IMR-90 (cell line): ENCODE results near the gene SLC25A6. TPM values are rescaled to one million over a fixed set of nuclear protein-coding genes. Genes with fewer than 3 reads are reported as not detected.
A peak's percentile ranks its signal among the peaks of the same experiment; 100 is the strongest.

ENCODE experiments used
- ATAC-seq: fragments of 200-7000 bp; cut with Tn5 transposase; 2 replicates; pipeline ENCODE4 v1.9.1; 2020; ENCODE audit warnings: low read depth, mild to moderate bottlenecking, moderate library complexity
- BruUV-seq: library from RNA; stranded (reverse); fragments of 400-500 nt; replicated peaks from 2 replicates; lab custom pipeline; 2021; lab: Mats Ljungman, UMichigan
- CTCF ChIA-PET: fragments of 300-600 bp; formaldehyde crosslinking; extraction: SDS; loops from one replicate; lab custom pipeline; 2021; ENCODE audit warnings: antibody characterized with exemption; lab: Yijun Ruan, JAX
- POLR2A ChIA-PET: fragments of 300-600 bp; sonication (Branson Sonifier 250); formaldehyde crosslinking; loops from one replicate; lab custom pipeline; 2022; ENCODE audit warnings: antibody characterized with exemption; ENCODE audit not compliant: unreplicated experiment; lab: Charles Lee
- DNase-seq: peaks from one replicate; pipeline ENCODE4 v3.0.0; 2013
- H2AFZ ChIP-seq: replicated peaks from 2 replicates; pipeline ENCODE3; 2013; ENCODE audit warnings: low read length, mild to moderate bottlenecking; ENCODE audit not compliant: poor library complexity
- H2AK5ac ChIP-seq: 2 replicates; pipeline ENCODE4 v1.6.1; 2013; ENCODE audit warnings: low read depth, low read length, inconsistent platforms
- H2AK9ac ChIP-seq: replicated peaks from 2 replicates; pipeline ENCODE3; 2013; ENCODE audit warnings: mild to moderate bottlenecking, low read depth, low read length, moderate library complexity; ENCODE audit not compliant: poor library complexity
- H2BK120ac ChIP-seq: 2 replicates; pipeline ENCODE4 v1.6.1; 2013; ENCODE audit warnings: low read depth, low read length, inconsistent platforms
- H2BK15ac ChIP-seq: 3 replicates; pipeline ENCODE4 v1.6.1; 2013; ENCODE audit warnings: low read depth, low read length, inconsistent platforms
- H2BK20ac ChIP-seq: 2 replicates; pipeline ENCODE4 v1.6.1; 2013; ENCODE audit warnings: low read depth, mild to moderate bottlenecking, inconsistent platforms, low read length, moderate library complexity
- H2BK5ac ChIP-seq: 2 replicates; pipeline ENCODE4 v1.6.1; 2013; ENCODE audit warnings: mild to moderate bottlenecking, low read depth, low read length, inconsistent platforms; ENCODE audit not compliant: poor library complexity, severe bottlenecking
- H3K14ac ChIP-seq: replicated peaks from 2 replicates; pipeline ENCODE4 v1.6.1; 2013; ENCODE audit warnings: low read depth, low read length, inconsistent platforms
- H3K18ac ChIP-seq: 2 replicates; pipeline ENCODE4 v1.6.1; 2013; ENCODE audit warnings: low read depth, low read length, control low read depth
- H3K23ac ChIP-seq: 2 replicates; pipeline ENCODE4 v1.6.1; 2013; ENCODE audit warnings: low read depth, low read length, inconsistent platforms
- H3K27ac ChIP-seq: 2 replicates; pipeline ENCODE4 v1.5.1; 2013; ENCODE audit warnings: mild to moderate bottlenecking, control low read depth, low read length; ENCODE audit not compliant: insufficient read depth
- H3K27me3 ChIP-seq: 2 replicates; pipeline ENCODE4 v1.6.1; 2013; ENCODE audit warnings: low read length; ENCODE audit not compliant: control insufficient read depth, insufficient read depth
- H3K36me3 ChIP-seq: 2 replicates; pipeline ENCODE4 v1.6.1; 2013; ENCODE audit warnings: low read length, mixed read lengths; ENCODE audit not compliant: control insufficient read depth, insufficient read depth
- H3K4ac ChIP-seq: 2 replicates; pipeline ENCODE4 v1.6.1; 2013; ENCODE audit warnings: low read depth, low read length, inconsistent platforms
- H3K4me1 ChIP-seq: 2 replicates; pipeline ENCODE4 v1.6.1; 2013; ENCODE audit warnings: low read length, mixed read lengths; ENCODE audit not compliant: control insufficient read depth, insufficient read depth
- H3K4me2 ChIP-seq: 2 replicates; pipeline ENCODE4 v1.6.1; 2013; ENCODE audit warnings: low read depth, mild to moderate bottlenecking, control low read depth, low read length, moderate library complexity
- H3K4me3 ChIP-seq: 2 replicates; pipeline ENCODE4 v1.5.1; 2013; ENCODE audit warnings: low read depth, mild to moderate bottlenecking, control low read depth, low read length, moderate library complexity; ENCODE audit not compliant: insufficient read depth
- H3K56ac ChIP-seq: 2 replicates; pipeline ENCODE4 v1.6.1; 2013; ENCODE audit warnings: low read length, inconsistent platforms; ENCODE audit not compliant: insufficient read depth; ENCODE audit errors: extremely low read depth
- H3K79me1 ChIP-seq, 2 experiments: 2 replicates each; pipeline ENCODE4 v1.6.1; 2013; ENCODE audit warnings: low read length in 2 of 2, inconsistent platforms in 1 of 2, low read depth in 1 of 2
- H3K9ac ChIP-seq: 2 replicates; pipeline ENCODE4 v1.6.1; 2013; ENCODE audit warnings: low read depth, low read length, control low read depth
- H3K9me1 ChIP-seq: 2 replicates; pipeline ENCODE4 v1.6.1; 2013; ENCODE audit warnings: low read length, inconsistent platforms; ENCODE audit not compliant: insufficient read depth
- H3K9me3 ChIP-seq: 2 replicates; pipeline ENCODE4 v1.6.1; 2013; ENCODE audit warnings: low read length; ENCODE audit not compliant: control insufficient read depth, insufficient read depth
- H4K20me1 ChIP-seq: 2 replicates; pipeline ENCODE4 v1.6.1; 2013; ENCODE audit warnings: low read length, inconsistent platforms; ENCODE audit not compliant: insufficient read depth
- H4K5ac ChIP-seq: 2 replicates; pipeline ENCODE4 v1.6.1; 2013; ENCODE audit warnings: mild to moderate bottlenecking, low read depth, low read length, control low read depth
- H4K8ac ChIP-seq, 2 experiments: 2 replicates each; pipeline ENCODE4 v1.6.1; 2013; ENCODE audit warnings: low read depth in 2 of 2, low read length in 2 of 2, control low read depth in 1 of 2, inconsistent platforms in 1 of 2
- H4K91ac ChIP-seq: 2 replicates; pipeline ENCODE4 v1.6.1; 2013; ENCODE audit warnings: low read depth, low read length, inconsistent platforms; ENCODE audit not compliant: insufficient read depth
- BHLHE40 ChIP-seq: fragments of 150-350 bp; IDR thresholded peaks from 2 replicates; pipeline ENCODE4 v1.6.1; 2016; ENCODE audit warnings: mild to moderate bottlenecking, low read depth, low read length
- CEBPB ChIP-seq: IDR thresholded peaks from 2 replicates; pipeline ENCODE4 v1.6.1; 2012; ENCODE audit warnings: low read depth, low read length, improper control_type of control experiment
- CHD1 ChIP-seq: IDR thresholded peaks from 2 replicates; pipeline ENCODE4 v1.6.1; 2012; ENCODE audit warnings: low read depth, low read length, improper control_type of control experiment
- CTCF ChIP-seq: conservative IDR thresholded peaks from 2 replicates; pipeline ENCODE4 v1.5.1; 2012; ENCODE audit warnings: mild to moderate bottlenecking, low read depth, low read length, improper control_type of control experiment
- ELK1 ChIP-seq: fragments of 150-350 bp; IDR thresholded peaks from 2 replicates; pipeline ENCODE4 v1.6.1; 2016; ENCODE audit warnings: low read depth, mild to moderate bottlenecking, low read length, moderate library complexity, borderline replicate concordance
- FOS ChIP-seq: fragments of 150-350 bp; IDR thresholded peaks from 2 replicates; pipeline ENCODE4 v1.6.1; 2016; ENCODE audit warnings: low read depth, low read length
- MAFK ChIP-seq: IDR thresholded peaks from 2 replicates; pipeline ENCODE4 v1.6.1; 2012; ENCODE audit warnings: low read depth, low read length, improper control_type of control experiment
- MAZ ChIP-seq: IDR thresholded peaks from 2 replicates; pipeline ENCODE4 v1.6.1; 2012; ENCODE audit warnings: low read depth, mild to moderate bottlenecking, low read length, improper control_type of control experiment, moderate library complexity, borderline replicate concordance
- MXI1 ChIP-seq: IDR thresholded peaks from 2 replicates; pipeline ENCODE4 v1.6.1; 2012; ENCODE audit warnings: low read depth, mild to moderate bottlenecking, low read length, moderate library complexity, borderline replicate concordance
- NFE2L2 ChIP-seq: fragments of 150-350 bp; IDR thresholded peaks from 2 replicates; pipeline ENCODE4 v1.6.1; 2016; ENCODE audit warnings: low read depth, mild to moderate bottlenecking, low read length
- POLR2A ChIP-seq: IDR thresholded peaks from 2 replicates; pipeline ENCODE4 v1.6.1; 2012; ENCODE audit warnings: mild to moderate bottlenecking, low read depth, low read length
- RCOR1 ChIP-seq: IDR thresholded peaks from 2 replicates; pipeline ENCODE4 v1.6.1; 2012; ENCODE audit warnings: mild to moderate bottlenecking, low read length, improper control_type of control experiment; ENCODE audit not compliant: insufficient replicate concordance
- RFX5 ChIP-seq: IDR thresholded peaks from 2 replicates; pipeline ENCODE4 v1.8.0; 2012; ENCODE audit warnings: low read depth, mild to moderate bottlenecking, low read length, moderate library complexity
- SMC3 ChIP-seq: fragments of 150-350 bp; IDR thresholded peaks from 2 replicates; pipeline ENCODE4 v1.6.1; 2016; ENCODE audit warnings: low read depth, mild to moderate bottlenecking, antibody characterized with exemption, low read length, moderate library complexity
- WGBS, 2 experiments: methylation state at CpG; one replicate each; pipeline versions ENCODE4 v1.1.5 to v1.1.7; 2013; ENCODE audit warnings: missing lambda C conversion rate in 2 of 2; ENCODE audit not compliant: insufficient read length in 1 of 2; ENCODE audit errors: extremely low coverage in 2 of 2; 5-methylcytosine and 5-hydroxymethylcytosine counted together
- dilution Hi-C: fragments of 300-500 bp; cut with HindIII; formaldehyde crosslinking; loops from one replicate; pipeline ENCODE4 v1.14.3; 2018; ENCODE audit warnings: low sequenced_read_pairs; ENCODE audit not compliant: unreplicated experiment
- in situ Hi-C: fragments of 300-500 bp; cut with MboI; formaldehyde crosslinking; loops from 3 replicates; pipeline ENCODE4 v1.14.3; 2019; ENCODE audit warnings: low sequenced_read_pairs, inconsistent platforms, mixed read lengths
- intact Hi-C: fragments of 100-400 bp; cut with micrococcal nuclease; formaldehyde crosslinking; loops from 2 replicates; pipeline ENCODE4 v1.10.0; 2022
- polyA plus RNA-seq, 3 experiments: library from polyadenylated mRNA; depleted of rRNA; stranded (reverse); fragments of >200 nt; gene quantifications; 2 replicates each; pipeline ENCODE4 v1.2.3, GENCODE V29; 2012; ENCODE audit warnings: low replicate concordance in 1 of 3
- total RNA-seq: library from RNA; depleted of rRNA; stranded (reverse); fragments of >200 nt; gene quantifications from 2 replicates; pipeline ENCODE4 v1.2.3, GENCODE V29; 2012
- TF ChIP-seq, protein P1 (sequence below): fragments of 150-350 bp; IDR thresholded peaks from 2 replicates; pipeline ENCODE4 v1.6.1; 2017; ENCODE audit warnings: mild to moderate bottlenecking, antibody characterized with exemption, low read length, low read depth

The SLC25A6 gene
- total and polyA plus RNA-seq, 2 of the 4 experiments (the other 2 are of a cell fraction): 166 to 565 TPM

- peak; percentile 27 for ATAC-seq
- Histone ChIP-seq H3K9me3 (peaks cover 15% of the 10 kb centered on the region), H3K9ac (no peak overlapping the region), H2AK9ac (no peak overlapping the region), H2BK15ac (no peak overlapping the region), H2AK5ac (no peak overlapping the region), H3K4me2 (no peak overlapping the region), H4K5ac (no peak overlapping the region), H3K27me3 (no peaks in the 10 kb centered on the region), H2BK120ac (no peak overlapping the region), H2AFZ (no peak overlapping the region), H3K36me3 (peaks cover 8% of the 10 kb centered on the region), H4K20me1 (no peaks in the 10 kb centered on the region), H3K56ac (no peak overlapping the region), H3K14ac (no peak overlapping the region), H3K18ac (no peak overlapping the region), H3K9me1 (no peaks in the 10 kb centered on the region), H3K4me3 (no peak overlapping the region), H4K91ac (no peak overlapping the region), H2BK20ac (no peak overlapping the region), H4K8ac (no peak overlapping the region), H2BK5ac (no peak overlapping the region), H3K79me1 (no peaks in the 10 kb centered on the region), H3K27ac (no peak overlapping the region), H3K4me1 (no peaks in the 10 kb centered on the region), H3K23ac (no peak overlapping the region), H3K4ac (no peak overlapping the region)
- BruUV-seq: no TSS peak
- CTCF ChIA-PET: no interaction called here
- POLR2A ChIA-PET: no interaction called here
- DNase-seq: no peak
- 30% methylated on average over 3 of the region's 11 CpGs; no CpG with 5 or more reads in 1 of the 2 experiments for WGBS, 2 experiments
- dilution Hi-C loops: no loop called here
- intact Hi-C loops: no loop called here
- in situ Hi-C loops: no loop called here
- TF ChIP-seq MAFK: no peak
- TF ChIP-seq POLR2A: no peak
- no peak for TF ChIP-seq MAZ
- no peak for TF ChIP-seq CTCF
- TF ChIP-seq ELK1: no peak
- TF ChIP-seq BHLHE40: no peak
- no peak for TF ChIP-seq CHD1
- no peak for TF ChIP-seq RFX5
- no peak for TF ChIP-seq MXI1
- no peak for TF ChIP-seq CEBPB
- TF ChIP-seq FOS: no peak
- TF ChIP-seq RCOR1: no peak
- no peak for TF ChIP-seq SMC3
- TF ChIP-seq NFE2L2: no peak
- TF ChIP-seq, protein P1, sequence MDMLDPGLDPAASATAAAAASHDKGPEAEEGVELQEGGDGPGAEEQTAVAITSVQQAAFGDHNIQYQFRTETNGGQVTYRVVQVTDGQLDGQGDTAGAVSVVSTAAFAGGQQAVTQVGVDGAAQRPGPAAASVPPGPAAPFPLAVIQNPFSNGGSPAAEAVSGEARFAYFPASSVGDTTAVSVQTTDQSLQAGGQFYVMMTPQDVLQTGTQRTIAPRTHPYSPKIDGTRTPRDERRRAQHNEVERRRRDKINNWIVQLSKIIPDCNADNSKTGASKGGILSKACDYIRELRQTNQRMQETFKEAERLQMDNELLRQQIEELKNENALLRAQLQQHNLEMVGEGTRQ: no peak
Measured at GRCh38 chrX:1355131-1356046, 36.5 kb downstream of the SLC25A6 start.
